Astrocyte (in vitro differentiated cells and primary cell): ENCODE results near the gene PTPMT1. TPM values are rescaled to one million over a fixed set of nuclear protein-coding genes. Genes with fewer than 3 reads are reported as not detected.

Source experiments
- DNase-seq: peaks from one replicate; pipeline ENCODE4 v3.0.0-alpha.2; 2010; ENCODE audit warnings: low read depth
- FAIRE-seq: peaks from 2 replicates; lab custom pipeline; 2011; peaks lifted over from hg19 to GRCh38; lab: Jason Lieb, UNC
- H2AFZ ChIP-seq: 2 replicates; pipeline ENCODE4 v1.6.0; 2012; ENCODE audit warnings: low read depth, low read length, inconsistent platforms
- H3K27ac ChIP-seq: 2 replicates; pipeline ENCODE4 v1.5.1; 2011; ENCODE audit warnings: low read depth, low read length, inconsistent platforms
- H3K27me3 ChIP-seq: 2 replicates; pipeline ENCODE4 v1.6.0; 2011; ENCODE audit warnings: low read length, inconsistent platforms; ENCODE audit not compliant: insufficient read depth
- H3K36me3 ChIP-seq: 2 replicates; pipeline ENCODE4 v1.5.1; 2011; ENCODE audit warnings: low read length, inconsistent platforms; ENCODE audit not compliant: insufficient read depth
- H3K4me1 ChIP-seq: 2 replicates; pipeline ENCODE4 v1.5.1; 2011; ENCODE audit warnings: low read length, inconsistent platforms; ENCODE audit not compliant: insufficient read depth
- H3K4me2 ChIP-seq: 2 replicates; pipeline ENCODE4 v1.6.0; 2012; ENCODE audit warnings: low read length, inconsistent platforms
- H3K4me3 ChIP-seq: 2 replicates; pipeline ENCODE4 v1.5.1; 2011; ENCODE audit warnings: low read depth, mild to moderate bottlenecking, low read length, inconsistent platforms; ENCODE audit not compliant: insufficient read depth
- H3K79me2 ChIP-seq: 2 replicates; pipeline ENCODE4 v1.6.0; 2012; ENCODE audit warnings: mild to moderate bottlenecking, low read length, inconsistent platforms; ENCODE audit not compliant: insufficient read depth
- H3K9ac ChIP-seq: 2 replicates; pipeline ENCODE4 v1.6.0; 2012; ENCODE audit warnings: mild to moderate bottlenecking, low read length, inconsistent platforms
- H3K9me3 ChIP-seq: 2 replicates; pipeline ENCODE4 v1.5.1; 2012; ENCODE audit warnings: low read depth, mild to moderate bottlenecking, low read length, inconsistent platforms; ENCODE audit not compliant: insufficient read depth
- H4K20me1 ChIP-seq: 2 replicates; pipeline ENCODE4 v1.6.0; 2012; ENCODE audit warnings: low read length, inconsistent platforms; ENCODE audit not compliant: insufficient read depth
- H3K27ac Mint-ChIP-seq: one replicate; pipeline ENCODE4 v1.8.0; 2021; ENCODE audit warnings: mild to moderate bottlenecking, mixed read lengths; ENCODE audit not compliant: unreplicated experiment
- H3K27me3 Mint-ChIP-seq: one replicate; pipeline ENCODE4 v1.8.0; 2021; ENCODE audit warnings: low read depth, mixed read lengths; ENCODE audit not compliant: unreplicated experiment
- H3K36me3 Mint-ChIP-seq: one replicate; pipeline ENCODE4 v1.8.0; 2021; ENCODE audit warnings: low read depth, mixed read lengths; ENCODE audit not compliant: unreplicated experiment
- H3K4me1 Mint-ChIP-seq: one replicate; pipeline ENCODE4 v1.8.0; 2021; ENCODE audit warnings: low read depth, mixed read lengths; ENCODE audit not compliant: unreplicated experiment
- H3K4me3 Mint-ChIP-seq: one replicate; pipeline ENCODE4 v1.8.0; 2021; ENCODE audit warnings: mild to moderate bottlenecking, moderate library complexity, mixed read lengths; ENCODE audit not compliant: unreplicated experiment
- H3K9me3 Mint-ChIP-seq: one replicate; pipeline ENCODE4 v1.8.0; 2021; ENCODE audit warnings: mild to moderate bottlenecking, mixed read lengths; ENCODE audit not compliant: unreplicated experiment
- CTCF ChIP-seq: IDR thresholded peaks from 2 replicates; pipeline ENCODE4 v1.5.1; 2011; ENCODE audit warnings: low read depth, mild to moderate bottlenecking, inconsistent platforms, low read length, moderate library complexity; ENCODE audit not compliant: insufficient read depth
- EZH2 ChIP-seq: IDR thresholded peaks from 2 replicates; pipeline ENCODE4 v1.6.1; 2012; ENCODE audit warnings: mild to moderate bottlenecking, low read length, inconsistent platforms; ENCODE audit not compliant: insufficient read depth
- total RNA-seq: library from RNA; stranded (reverse); gene quantifications from 2 replicates; pipeline ENCODE4 v1.2.1, GENCODE V29; 2021

PTPMT1 gene
- total RNA-seq, 1 donor from 2014 or later: 32.4 TPM

GRCh38 chr11:47583844-47584243, 18.4 kb downstream of the PTPMT1 start:
- no peak overlapping the region for H3K27ac Mint-ChIP-seq
- peaks cover 20% of the 10 kb centered on the region for H3K36me3 ChIP-seq
- no peak overlapping the region for H3K9ac ChIP-seq
- peaks cover 6% of the 10 kb centered on the region for H3K4me1 ChIP-seq
- no peak overlapping the region for H2AFZ ChIP-seq
- no peak overlapping the region for H3K4me3 ChIP-seq
- no peaks in the 10 kb centered on the region for H3K27me3 ChIP-seq
- peaks cover 6% of the 10 kb centered on the region for H3K4me1 Mint-ChIP-seq
- FAIRE-seq (no peak), DNase-seq (no peak)
- peak overlapping the region; percentile 68 for H3K4me3 Mint-ChIP-seq
- H4K20me1 ChIP-seq: peaks cover 11% of the 10 kb centered on the region
- peaks cover 30% of the 10 kb centered on the region for H3K36me3 Mint-ChIP-seq
- no peaks in the 10 kb centered on the region for H3K9me3 ChIP-seq
- H3K9me3 Mint-ChIP-seq: no peaks in the 10 kb centered on the region
- TF ChIP-seq EZH2 (no peak), CTCF (no peak)
- H3K4me2 ChIP-seq: no peak overlapping the region
- peaks cover 2% of the 10 kb centered on the region for H3K27me3 Mint-ChIP-seq
- H3K79me2 ChIP-seq: peaks cover 21% of the 10 kb centered on the region
- H3K27ac ChIP-seq: no peak overlapping the region

GRCh38 chr11:47586098-47586855, 20.9 kb downstream of the PTPMT1 start, which contains the start of gene FAM180B:
TSS of gene FAM180B (plus strand) at chr11:47586678. CDS start at chr11:47586769, 91 bp downstream.
- no peak for TF ChIP-seq EZH2
- no peak for TF ChIP-seq CTCF
- FAIRE-seq (no peak), DNase-seq (no peak)
- peaks cover 5% of the 10 kb centered on the region for H3K27me3 Mint-ChIP-seq
- no peaks in the 10 kb centered on the region for H3K4me1 Mint-ChIP-seq
- Histone ChIP-seq H4K20me1 (peaks cover 11% of the 10 kb centered on the region), H3K27me3 (peaks cover 4% of the 10 kb centered on the region), H3K4me3 (no peak within 1 kb of the TSS), H3K36me3 (peaks cover 20% of the 10 kb centered on the region), H3K9me3 (no peaks in the 10 kb centered on the region), H3K9ac (no peak within 1 kb of the TSS), H3K4me2 (no peak within 1 kb of the TSS), H3K27ac (no peak within 1 kb of the TSS), H3K4me1 (no peaks in the 10 kb centered on the region), H3K79me2 (no peaks in the 10 kb centered on the region), H2AFZ (no peak within 1 kb of the TSS)
- H3K36me3 Mint-ChIP-seq: peaks cover 31% of the 10 kb centered on the region
- H3K27ac Mint-ChIP-seq: no peak within 1 kb of the TSS
- no peak within 1 kb of the TSS for H3K4me3 Mint-ChIP-seq
- H3K9me3 Mint-ChIP-seq: no peaks in the 10 kb centered on the region
